ENCODE measurements around the gene ERN1. TPM values are rescaled to one million over a fixed set of nuclear protein-coding genes. Genes with fewer than 3 reads are reported as not detected.
A peak's percentile ranks its signal among the peaks of the same experiment; 100 is the strongest.

ERN1 gene
- polyA plus RNA-seq, 3 donors from 2014 or later, result 30.7 to 52.9 (median 31.3) TPM

DNA sequence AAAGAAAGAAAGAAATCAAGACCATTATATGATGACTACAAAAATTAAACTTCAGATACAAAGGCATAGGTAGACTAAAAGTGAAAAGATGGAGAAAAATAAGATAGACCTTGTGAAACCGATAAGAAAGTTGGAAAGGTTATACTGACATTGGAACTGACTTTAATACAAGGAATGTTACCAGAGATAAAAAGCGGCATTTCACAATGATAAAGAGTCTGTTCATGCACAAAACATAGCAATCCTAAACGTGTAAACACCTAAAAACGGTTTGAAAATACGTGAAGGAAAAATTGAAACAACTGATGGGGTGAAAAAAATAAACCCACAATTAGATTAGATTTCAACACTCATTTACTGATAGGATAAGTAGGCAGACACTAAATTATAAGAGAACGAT is 9.6 kb upstream of the ERN1 start:
- H3K36me3 Mint-ChIP-seq, result peaks cover 0 to 3% (median 0%) of the 10 kb centered on the region in 3 donors
- no peak overlapping the region for H3K27ac Mint-ChIP-seq
- no peaks in the 10 kb centered on the region for H3K9me3 Mint-ChIP-seq
- DNase-seq, result no peak
- no peak overlapping the region for H3K4me3 Mint-ChIP-seq
- H3K27me3 Mint-ChIP-seq (ENCODE audit: low read depth in 3 of 3), result peaks cover 0 to 4% (median 0%) of the 10 kb centered on the region in 3 donors
- H3K4me1 Mint-ChIP-seq, result no peaks in the 10 kb centered on the region

DNA sequence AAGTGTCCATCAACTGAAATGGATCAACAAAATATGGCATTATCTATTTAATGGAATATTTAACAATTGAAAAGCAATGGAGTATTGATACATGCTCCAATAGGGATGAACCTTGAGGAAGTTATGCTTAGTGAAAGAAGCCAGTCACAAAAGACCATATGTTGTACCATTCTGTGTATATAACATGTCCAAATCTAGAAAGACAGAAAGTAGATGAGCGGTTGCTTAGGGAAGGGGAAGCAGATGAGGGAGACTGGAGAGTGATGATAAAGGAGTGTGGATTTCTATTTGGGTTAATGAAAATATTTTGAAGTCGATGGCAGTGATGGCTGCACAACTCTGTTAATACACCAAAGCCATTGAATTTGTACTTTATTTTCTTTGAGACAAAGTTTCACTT is 8.5 kb upstream of the ERN1 start:
- Mint-ChIP-seq H3K36me3 (peaks cover 0 to 3% (median 0%) of the 10 kb centered on the region in 3 donors), H3K9me3 (no peaks in the 10 kb centered on the region), H3K27ac (no peak overlapping the region), H3K4me3 (no peak overlapping the region), H3K27me3 (ENCODE audit: low read depth in 3 of 3) (peaks cover 0 to 4% (median 0%) of the 10 kb centered on the region in 3 donors), H3K4me1 (peaks cover 0 to 2% of the 10 kb centered on the region in 2 donors)
- DNase-seq, result no peak

DNA sequence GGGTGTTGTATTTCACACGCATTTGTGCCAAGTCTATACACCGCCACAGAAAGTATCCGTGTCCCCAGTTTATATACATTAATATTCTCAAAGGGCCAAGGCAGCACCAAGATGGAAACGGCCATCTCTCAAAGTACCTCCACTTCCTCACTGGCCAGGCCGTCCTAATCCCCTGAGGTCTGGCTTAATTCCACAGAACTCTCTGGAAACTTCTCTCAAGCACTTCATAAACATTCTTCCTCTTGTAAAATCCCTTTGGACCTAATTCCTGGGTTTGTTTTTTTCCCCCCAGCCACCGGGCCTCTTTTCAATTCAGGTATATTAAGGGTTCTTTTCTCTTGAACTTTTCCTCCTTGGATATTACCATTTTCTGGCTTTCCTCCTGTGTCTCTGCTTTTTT is 5.1 kb upstream of the ERN1 start:
- H3K36me3 Mint-ChIP-seq, result peaks cover 0 to 3% (median 0%) of the 10 kb centered on the region in 3 donors
- no peak overlapping the region for H3K27ac Mint-ChIP-seq
- H3K4me3 Mint-ChIP-seq, result no peak overlapping the region

DNA sequence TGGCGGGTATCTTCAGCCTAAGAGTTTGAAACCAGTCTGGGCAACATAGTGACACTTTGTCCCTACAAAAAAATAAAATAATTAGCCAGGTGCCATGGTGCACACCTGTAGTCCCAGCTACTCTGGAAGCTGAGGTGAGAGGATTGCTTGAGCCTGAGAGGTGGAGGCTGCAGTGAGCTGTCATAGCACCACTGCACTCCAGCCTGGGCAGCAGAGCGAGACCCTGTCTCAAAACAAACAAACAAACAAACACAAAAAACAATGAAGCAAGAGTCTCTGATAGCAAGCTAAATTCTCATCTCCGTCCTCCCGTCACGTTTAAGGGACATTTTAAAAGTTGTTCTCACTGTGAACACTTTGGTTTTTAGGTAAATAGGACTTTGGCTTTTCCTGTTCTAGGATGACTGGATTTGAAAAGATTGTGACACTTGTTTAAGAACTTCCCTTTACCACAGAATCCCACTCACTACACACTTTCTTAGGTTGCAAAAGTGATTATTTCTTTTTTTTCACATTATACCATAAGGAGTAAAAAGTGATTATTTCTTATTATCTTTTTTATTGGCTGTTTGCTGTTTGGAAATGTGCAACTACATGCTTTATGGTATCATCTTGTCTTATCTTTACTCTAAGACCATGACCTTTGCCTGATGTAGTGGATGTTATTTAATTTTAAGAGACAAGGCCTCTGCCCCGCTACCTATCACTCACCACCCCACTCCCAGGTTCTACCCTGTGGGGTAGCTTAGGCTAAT is 4.4 kb upstream of the ERN1 start:
- H3K4me1 Mint-ChIP-seq, result peaks cover 10 to 12% of the 10 kb centered on the region in 2 donors
- peaks cover 0 to 7% (median 0%) of the 10 kb centered on the region in 3 donors for H3K27me3 Mint-ChIP-seq (ENCODE audit: low read depth in 3 of 3)

More for the DNA sequence above, 5.1 kb upstream of the ERN1 start:
- Mint-ChIP-seq H3K9me3 (no peaks in the 10 kb centered on the region), H3K27me3 (ENCODE audit: low read depth in 3 of 3) (peaks cover 0 to 7% (median 0%) of the 10 kb centered on the region in 3 donors), H3K4me1 (peaks cover 10 to 11% of the 10 kb centered on the region in 2 donors)
- DNase-seq, result no peak

DNA sequence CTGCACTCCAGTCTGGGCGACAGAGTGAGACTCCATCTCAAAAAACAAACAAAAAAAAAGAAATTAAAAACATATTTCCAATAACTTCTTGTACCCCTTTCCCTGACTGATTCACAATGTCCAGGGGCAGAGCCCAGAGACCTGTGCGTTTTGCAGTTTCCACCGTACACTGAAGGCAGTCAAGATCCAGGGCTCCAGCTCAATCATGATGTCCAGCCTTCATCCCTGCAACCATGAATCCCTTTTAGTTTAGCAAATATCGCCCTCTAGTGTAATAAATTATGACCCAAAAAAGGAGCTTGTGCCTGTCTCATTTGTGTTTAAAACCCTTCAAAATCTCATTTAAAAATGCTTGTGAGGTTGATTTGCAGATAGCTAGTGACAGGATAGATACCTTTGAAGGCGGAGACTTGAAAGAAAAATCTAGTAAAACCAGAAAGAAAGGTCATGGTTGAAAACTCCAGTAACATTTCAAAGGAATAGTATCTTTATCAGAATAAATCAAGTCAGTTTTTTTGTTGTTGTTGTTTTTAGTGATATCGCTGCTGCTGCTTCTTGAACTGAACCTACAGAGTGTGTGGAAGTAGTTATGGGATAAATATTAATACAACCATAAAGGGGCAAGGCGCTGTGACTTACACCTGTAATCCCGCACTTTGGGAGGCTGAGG is 3.7 kb upstream of the ERN1 start:
- Mint-ChIP-seq H3K36me3 (peaks cover 0 to 3% (median 0%) of the 10 kb centered on the region in 3 donors), H3K4me1 (peaks cover 15 to 18% of the 10 kb centered on the region in 2 donors), H3K27me3 (ENCODE audit: low read depth in 3 of 3) (peaks cover 0 to 9% (median 3%) of the 10 kb centered on the region in 3 donors), H3K4me3 (no peak overlapping the region), H3K9me3 (no peaks in the 10 kb centered on the region), H3K27ac (peak overlapping the region in 2 of 6 donors; percentile 13 to 27)
- peak; percentile 61 to 71 (median 65) for DNase-seq

More for the DNA sequence above, 4.4 kb upstream of the ERN1 start:
- peaks cover 0 to 3% (median 0%) of the 10 kb centered on the region in 3 donors for H3K36me3 Mint-ChIP-seq
- no peaks in the 10 kb centered on the region for H3K9me3 Mint-ChIP-seq
- DNase-seq, result no peak
- H3K4me3 Mint-ChIP-seq, result no peak overlapping the region
- H3K27ac Mint-ChIP-seq, result no peak overlapping the region

DNA sequence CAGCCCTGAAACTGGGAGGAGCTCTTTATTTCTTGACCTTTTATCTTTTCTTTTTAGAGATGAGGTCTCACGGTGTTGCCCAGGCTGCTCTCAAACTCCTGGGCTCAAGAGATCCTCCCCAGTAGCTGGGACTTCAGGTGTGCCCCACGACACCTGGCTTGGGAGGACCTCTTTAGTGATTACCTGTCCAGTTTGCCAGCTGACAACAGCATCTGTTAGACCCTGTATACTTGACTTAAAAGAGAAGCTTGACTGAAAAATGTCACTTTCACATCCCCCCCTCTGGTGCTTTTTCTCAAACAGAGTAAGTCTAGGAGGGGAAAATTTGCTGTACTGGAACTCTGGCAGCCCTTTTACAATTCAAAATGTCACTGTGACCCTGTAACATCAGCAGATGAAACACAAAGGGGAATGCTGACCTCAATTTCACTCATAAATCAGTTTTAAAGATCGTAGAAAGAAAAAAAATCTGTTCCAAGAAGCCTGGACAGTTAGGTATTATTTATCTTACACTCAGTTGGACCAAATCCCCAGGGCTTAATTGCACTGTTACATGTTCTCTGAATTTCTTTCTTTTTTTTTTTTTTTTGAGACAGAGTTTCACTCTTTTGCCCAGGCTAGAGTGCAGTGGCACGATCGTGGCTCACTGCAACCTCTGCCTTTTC is 1.8 kb upstream of the ERN1 start:
- Mint-ChIP-seq H3K27ac (peak overlapping the region in 2 of 6 donors; percentile 90 to 96), H3K4me3 (no peak overlapping the region), H3K9me3 (no peaks in the 10 kb centered on the region), H3K27me3 (ENCODE audit: low read depth in 3 of 3) (peaks cover 0 to 8% (median 3%) of the 10 kb centered on the region in 3 donors), H3K36me3 (no peaks in the 10 kb centered on the region), H3K4me1 (peaks cover 29 to 33% of the 10 kb centered on the region in 2 donors)
- no peak for DNase-seq

DNA sequence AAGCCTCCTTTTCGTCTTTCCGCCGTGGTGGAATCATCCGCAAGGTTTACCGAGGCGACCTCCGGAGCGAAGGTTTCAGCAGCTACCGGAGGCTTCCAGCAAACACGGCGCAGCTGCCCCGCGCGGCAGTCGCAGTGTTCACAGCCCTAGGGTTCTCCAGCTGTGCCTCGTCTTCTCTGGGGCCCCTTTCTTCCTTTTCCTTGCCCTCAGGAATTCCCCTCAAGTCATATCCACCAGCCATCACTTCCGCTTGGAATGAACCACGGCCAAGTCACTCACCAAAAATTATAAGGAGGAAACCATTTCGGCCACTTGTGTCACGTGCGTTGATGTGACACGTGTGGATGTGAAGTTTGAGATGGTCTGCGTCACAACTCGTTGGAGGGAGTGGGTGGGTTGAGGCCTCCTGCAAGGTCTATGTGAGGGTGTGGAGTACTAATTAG is 636 bp upstream of the ERN1 start:
- Mint-ChIP-seq H3K9me3 (no peaks in the 10 kb centered on the region), H3K4me3 (peak overlapping the region; percentile 83 to 85 (median 84)), H3K27me3 (ENCODE audit: low read depth in 3 of 3) (peaks cover 0 to 8% (median 3%) of the 10 kb centered on the region in 3 donors), H3K4me1 (peaks cover 39 to 45% of the 10 kb centered on the region in 2 donors), H3K36me3 (no peaks in the 10 kb centered on the region), H3K27ac (peak overlapping the region; percentile 90 to 99 (median 96))
- peak in 1 of 3 donors; percentile 58 for DNase-seq

DNA sequence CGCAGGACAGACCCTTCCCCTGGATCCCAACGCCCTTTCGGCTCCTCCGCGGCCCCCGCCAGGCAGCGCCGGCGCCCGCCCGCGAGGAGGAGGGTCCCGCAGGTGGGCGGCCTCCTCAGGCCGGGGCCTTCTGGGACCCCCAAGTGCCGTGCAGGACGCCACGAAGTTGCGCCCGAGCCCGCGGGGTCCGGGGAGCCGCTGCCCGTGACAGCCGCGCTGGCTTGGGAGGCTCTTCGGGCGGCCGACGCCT is 504 bp downstream of the ERN1 start:
- Mint-ChIP-seq H3K4me1 (peaks cover 48 to 56% of the 10 kb centered on the region in 2 donors), H3K27ac (peak overlapping the region in 5 of 6 donors; percentile 90 to 96 (median 90))

DNA sequence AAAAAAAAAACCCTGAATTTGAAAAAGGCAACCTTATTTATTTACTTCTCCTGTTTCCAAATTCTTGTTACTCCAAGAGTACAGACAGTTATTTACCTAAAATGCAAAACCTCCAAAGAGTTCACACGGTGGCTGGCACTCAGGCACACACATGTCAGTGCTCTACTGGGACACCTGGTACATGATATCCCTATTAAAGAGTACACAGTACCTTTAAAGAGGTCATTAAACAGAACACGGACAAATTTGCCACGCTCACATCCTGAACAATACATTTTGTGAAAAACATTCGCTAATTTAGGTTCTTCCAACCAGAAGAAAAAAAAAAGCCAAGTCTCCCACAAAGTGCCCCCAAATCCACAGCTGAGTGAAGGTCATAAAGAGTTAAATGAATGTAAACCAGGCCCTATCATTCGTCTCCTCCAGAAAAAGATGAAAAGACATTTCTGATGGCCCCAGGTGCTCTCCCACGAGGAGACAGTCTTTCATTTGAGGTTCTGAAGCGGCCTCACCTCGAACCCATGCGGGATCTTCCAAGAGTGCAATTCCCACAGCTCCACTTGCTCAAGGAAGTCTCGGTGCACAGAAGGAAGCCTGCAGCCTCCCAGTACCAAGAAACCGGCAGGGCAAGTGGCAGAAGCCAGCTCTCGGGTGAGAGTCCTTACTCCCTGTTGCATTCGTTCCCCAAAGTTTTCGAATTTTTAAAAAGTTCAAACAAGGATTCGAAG is 993 bp downstream of the ERN1 start:
- peak overlapping the region; percentile 90 to 96 (median 92) for H3K27ac Mint-ChIP-seq
- H3K4me1 Mint-ChIP-seq, result peaks cover 49 to 61% of the 10 kb centered on the region in 2 donors
- no peaks in the 10 kb centered on the region for H3K9me3 Mint-ChIP-seq
- peaks cover 0 to 8% (median 3%) of the 10 kb centered on the region in 3 donors for H3K27me3 Mint-ChIP-seq (ENCODE audit: low read depth in 3 of 3)
- peak overlapping the region; percentile 90 to 98 (median 95) for H3K4me3 Mint-ChIP-seq
- no peak for DNase-seq
- peaks cover 2 to 7% (median 7%) of the 10 kb centered on the region in 3 donors for H3K36me3 Mint-ChIP-seq

More for the DNA sequence above, 504 bp downstream of the ERN1 start:
- Mint-ChIP-seq H3K27me3 (ENCODE audit: low read depth in 3 of 3) (peaks cover 0 to 8% (median 3%) of the 10 kb centered on the region in 3 donors), H3K9me3 (no peaks in the 10 kb centered on the region), H3K36me3 (peaks cover 0 to 4% (median 4%) of the 10 kb centered on the region in 3 donors), H3K4me3 (peak overlapping the region; percentile 90 to 98 (median 95))
- peak in 1 of 3 donors; percentile 14 for DNase-seq

DNA sequence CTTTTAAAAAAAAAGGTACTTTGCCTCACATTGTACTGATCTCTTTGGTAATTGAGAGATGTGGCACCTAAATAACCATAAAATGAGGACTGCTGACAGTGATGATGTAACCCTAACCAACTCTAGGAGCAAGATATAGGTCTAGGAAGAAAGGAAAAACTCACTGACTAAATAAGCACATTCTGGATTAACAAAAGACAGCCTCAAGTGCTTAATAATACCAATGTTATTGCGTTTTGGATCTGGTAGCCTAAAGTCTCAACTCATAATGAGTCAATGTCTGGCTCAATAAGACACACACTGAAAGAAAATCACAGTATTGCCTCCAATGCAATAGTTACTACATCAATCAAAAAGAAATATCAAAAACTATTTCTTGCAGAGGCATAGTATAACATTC is 3.0 kb downstream of the ERN1 start:
- H3K9me3 Mint-ChIP-seq, result no peaks in the 10 kb centered on the region
- no peak for DNase-seq
- H3K4me3 Mint-ChIP-seq, result peak overlapping the region; percentile 45 to 73 (median 51)
- H3K27me3 Mint-ChIP-seq (ENCODE audit: low read depth in 3 of 3), result peaks cover 0 to 8% (median 3%) of the 10 kb centered on the region in 3 donors
- peaks cover 6 to 10% (median 10%) of the 10 kb centered on the region in 3 donors for H3K36me3 Mint-ChIP-seq
- peaks cover 52 to 82% of the 10 kb centered on the region in 2 donors for H3K4me1 Mint-ChIP-seq
- H3K27ac Mint-ChIP-seq, result peak overlapping the region in 5 of 6 donors; percentile 1 to 76 (median 37)

DNA sequence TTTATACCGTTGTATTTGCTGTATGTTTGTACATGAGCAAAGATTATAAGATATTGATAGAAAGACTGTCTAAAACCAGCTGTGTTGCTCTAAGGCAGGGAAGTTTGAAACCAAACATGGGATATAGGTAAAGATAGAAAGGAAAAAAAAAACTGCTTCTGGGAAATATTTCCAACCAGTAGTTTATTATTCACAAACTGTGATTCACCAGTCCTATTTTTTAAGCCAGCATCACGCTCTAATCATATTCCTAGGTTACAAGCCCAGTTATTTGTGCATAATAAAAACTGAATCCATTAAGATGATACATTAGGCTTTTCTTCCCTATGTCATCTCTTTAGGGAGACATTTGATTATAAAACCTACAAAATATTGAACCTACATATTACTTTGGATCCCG is 4.0 kb downstream of the ERN1 start:
- H3K9me3 Mint-ChIP-seq, result no peaks in the 10 kb centered on the region
- H3K4me3 Mint-ChIP-seq, result peak overlapping the region in 1 of 5 donors; percentile 73
- peaks cover 60 to 89% of the 10 kb centered on the region in 2 donors for H3K4me1 Mint-ChIP-seq
- peak overlapping the region in 5 of 6 donors; percentile 11 to 76 (median 23) for H3K27ac Mint-ChIP-seq
- H3K36me3 Mint-ChIP-seq, result peaks cover 9 to 10% (median 10%) of the 10 kb centered on the region in 3 donors
- DNase-seq, result no peak
- peaks cover 0 to 8% (median 3%) of the 10 kb centered on the region in 3 donors for H3K27me3 Mint-ChIP-seq (ENCODE audit: low read depth in 3 of 3)

DNA sequence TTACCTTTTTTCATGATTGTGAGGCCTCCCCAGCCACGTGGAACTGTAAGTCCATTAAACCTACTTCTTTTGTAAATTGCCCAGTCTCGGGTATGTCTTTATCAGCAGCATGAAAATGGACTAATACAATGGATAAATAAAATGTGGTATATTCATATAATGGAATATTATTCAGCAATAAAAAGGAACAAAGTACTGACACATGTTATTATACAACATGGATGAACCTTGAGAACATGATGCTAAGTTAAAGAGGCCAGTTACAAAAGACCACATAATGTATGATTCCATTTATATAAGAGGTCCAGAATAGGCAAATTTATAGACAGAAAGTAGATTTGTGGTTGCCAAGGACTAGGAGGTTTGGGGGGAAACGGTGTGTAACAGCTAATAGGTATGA is 5.3 kb downstream of the ERN1 start:
- Mint-ChIP-seq H3K27me3 (ENCODE audit: low read depth in 3 of 3) (peaks cover 0 to 3% (median 3%) of the 10 kb centered on the region in 3 donors), H3K27ac (peak overlapping the region in 3 of 6 donors; percentile 36 to 69 (median 43)), H3K9me3 (no peaks in the 10 kb centered on the region), H3K4me1 (peaks cover 62 to 91% of the 10 kb centered on the region in 2 donors), H3K36me3 (peaks cover 9 to 10% (median 10%) of the 10 kb centered on the region in 3 donors), H3K4me3 (no peak overlapping the region)
- DNase-seq, result no peak

DNA sequence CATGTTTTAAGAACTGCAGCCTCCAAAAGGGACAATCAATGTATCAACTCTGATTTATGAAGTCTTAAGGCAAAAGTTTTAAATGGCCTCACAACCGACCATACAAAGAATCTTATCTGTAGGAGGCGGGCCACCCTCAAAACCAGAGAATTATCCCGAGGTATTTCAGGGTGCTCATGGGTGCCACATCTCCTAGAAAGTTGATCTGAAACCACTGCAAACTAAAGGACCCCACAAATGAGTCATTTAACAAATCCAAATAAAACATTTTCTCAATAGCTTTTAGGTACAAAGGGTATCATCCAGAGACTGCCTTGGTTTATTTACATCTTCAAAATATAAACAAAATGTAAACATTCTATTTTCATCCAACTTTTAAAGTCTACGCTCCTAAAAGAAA is 6.8 kb downstream of the ERN1 start:
- H3K27ac Mint-ChIP-seq, result peak overlapping the region in 2 of 6 donors; percentile 60 to 64
- peaks cover 9 to 10% (median 10%) of the 10 kb centered on the region in 3 donors for H3K36me3 Mint-ChIP-seq
- H3K9me3 Mint-ChIP-seq, result no peaks in the 10 kb centered on the region
- H3K4me3 Mint-ChIP-seq, result no peak overlapping the region
- peaks cover 57 to 88% of the 10 kb centered on the region in 2 donors for H3K4me1 Mint-ChIP-seq
- peaks cover 0 to 2% (median 0%) of the 10 kb centered on the region in 3 donors for H3K27me3 Mint-ChIP-seq (ENCODE audit: low read depth in 3 of 3)
- no peak for DNase-seq
